Measurements from ENCODE around the gene GBGT1.
"Not testable (repeated sequence)": the region's sequence is repeated elsewhere in the genome, so short reads cannot be mapped to it uniquely, and the experiment has no call there.

Gene GBGT1

GRCh38 chr9:133163504-133164172, at the start of gene GBGT1:
GBGT1 (minus strand) TSS chr9:133163914; CDS start chr9:133162412, 1,502 bp downstream.
- DNase-seq (ENCODE audit: low spot score): peak; percentile 59

DNA sequence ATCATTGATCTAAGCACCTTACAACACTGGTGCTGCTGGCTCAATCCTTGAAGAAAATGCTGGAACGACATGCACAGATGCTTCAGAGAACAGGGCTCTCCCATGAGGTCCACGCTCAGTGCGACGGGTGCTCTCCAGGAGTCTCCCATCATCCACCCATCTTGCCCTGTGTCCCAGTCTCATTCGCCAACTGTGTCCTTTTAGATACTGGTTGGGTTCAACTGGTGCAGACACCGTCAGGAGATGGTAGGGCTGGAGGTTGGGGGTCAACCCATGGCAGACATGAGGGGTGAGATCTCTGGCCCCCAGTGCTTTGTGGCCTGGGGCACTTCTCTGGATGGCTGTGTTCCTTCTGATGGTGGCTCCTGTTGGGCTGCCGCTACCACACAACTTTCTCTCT, 46.9 kb upstream of the GBGT1 start:
- DNase-seq (ENCODE audit: low spot score): no peak

DNA sequence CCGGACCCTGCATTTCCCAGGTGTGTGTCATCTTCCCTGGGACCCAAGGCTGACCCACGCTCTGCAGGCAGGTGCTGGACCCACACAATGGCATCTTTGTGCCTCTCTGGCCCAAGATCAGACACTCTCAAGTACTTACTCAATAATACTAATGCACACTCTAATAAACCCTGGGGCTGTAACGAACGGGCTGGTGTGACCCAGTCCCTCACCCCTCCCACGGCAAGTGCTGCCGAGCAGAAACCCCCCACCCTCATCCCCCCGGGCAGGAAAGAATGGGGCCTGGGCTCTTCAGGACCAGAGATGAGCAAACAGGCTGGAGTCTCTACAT, 46.5 kb upstream of the GBGT1 start:
- no peak for DNase-seq (ENCODE audit: low spot score)

DNA sequence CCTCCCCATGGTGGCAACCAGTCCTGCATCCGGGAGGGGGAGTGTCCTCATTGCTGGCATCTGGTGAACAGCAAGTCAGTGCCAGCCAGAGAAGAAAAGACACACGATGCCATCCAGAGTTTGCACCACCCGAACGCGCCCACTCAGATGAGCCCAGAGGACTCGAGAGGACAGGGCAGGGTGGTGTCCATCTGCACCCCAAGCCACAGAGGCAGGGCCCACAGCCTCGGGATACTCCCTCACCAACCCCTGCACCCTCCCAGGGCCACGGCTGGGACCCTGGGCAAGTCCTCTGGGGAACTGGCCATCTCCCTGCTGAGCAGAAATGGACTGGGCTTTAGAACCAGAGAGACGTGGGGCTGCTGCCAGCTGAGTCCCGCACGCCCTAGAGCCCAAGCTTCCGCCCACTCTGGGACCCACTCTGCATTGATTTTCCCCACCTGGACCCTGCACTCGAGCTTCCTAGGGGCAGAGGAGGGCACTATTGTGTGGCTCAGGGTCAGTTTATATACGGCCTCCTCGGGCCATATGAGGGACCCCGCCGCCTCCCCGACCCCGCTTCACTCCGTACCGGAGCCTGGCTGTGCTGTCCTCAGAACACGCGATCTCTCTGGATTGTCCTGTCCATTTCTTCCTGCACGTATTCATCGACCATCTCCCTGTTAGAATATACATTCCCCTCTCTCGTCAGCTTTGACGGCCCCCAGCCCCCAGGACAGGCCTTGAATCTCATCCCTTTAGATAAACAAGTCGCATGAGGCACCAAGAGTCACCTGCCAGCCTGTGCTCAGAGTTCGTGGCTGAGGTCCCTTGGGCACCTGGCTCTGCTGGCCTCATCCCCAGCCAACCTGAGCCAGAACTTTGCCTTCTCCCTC, 45.9 kb upstream of the GBGT1 start:
- DNase-seq (ENCODE audit: low spot score): not testable (repeated sequence)

DNA sequence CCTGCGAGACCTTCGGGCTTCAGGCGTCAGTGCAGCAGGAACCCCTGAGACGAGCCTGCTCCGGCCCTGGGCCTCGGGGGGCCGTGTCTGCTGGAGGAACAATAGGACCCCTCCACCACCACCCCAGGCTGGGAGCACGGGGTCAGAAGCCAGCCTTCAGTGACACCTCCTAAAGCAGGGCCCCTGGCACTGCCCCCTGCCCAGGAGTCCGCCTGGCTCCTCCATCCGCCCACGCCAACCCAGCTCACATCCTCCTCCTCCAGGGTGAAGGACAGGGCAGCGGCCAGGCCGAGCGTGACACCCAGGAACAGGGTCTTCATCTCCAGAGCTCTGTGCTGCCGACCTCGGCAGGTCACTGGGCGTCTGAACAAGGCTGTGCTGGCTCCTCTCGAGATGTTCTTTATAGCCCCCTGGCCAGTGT, 45.2 kb upstream of the GBGT1 start, which contains the start of gene OBP2B:
OBP2B (minus strand) TSS at position 371 of the 421 bp plus-strand sequence; CDS start at position 320, 51 bp downstream.
- not testable (repeated sequence) for DNase-seq (ENCODE audit: low spot score)

DNA sequence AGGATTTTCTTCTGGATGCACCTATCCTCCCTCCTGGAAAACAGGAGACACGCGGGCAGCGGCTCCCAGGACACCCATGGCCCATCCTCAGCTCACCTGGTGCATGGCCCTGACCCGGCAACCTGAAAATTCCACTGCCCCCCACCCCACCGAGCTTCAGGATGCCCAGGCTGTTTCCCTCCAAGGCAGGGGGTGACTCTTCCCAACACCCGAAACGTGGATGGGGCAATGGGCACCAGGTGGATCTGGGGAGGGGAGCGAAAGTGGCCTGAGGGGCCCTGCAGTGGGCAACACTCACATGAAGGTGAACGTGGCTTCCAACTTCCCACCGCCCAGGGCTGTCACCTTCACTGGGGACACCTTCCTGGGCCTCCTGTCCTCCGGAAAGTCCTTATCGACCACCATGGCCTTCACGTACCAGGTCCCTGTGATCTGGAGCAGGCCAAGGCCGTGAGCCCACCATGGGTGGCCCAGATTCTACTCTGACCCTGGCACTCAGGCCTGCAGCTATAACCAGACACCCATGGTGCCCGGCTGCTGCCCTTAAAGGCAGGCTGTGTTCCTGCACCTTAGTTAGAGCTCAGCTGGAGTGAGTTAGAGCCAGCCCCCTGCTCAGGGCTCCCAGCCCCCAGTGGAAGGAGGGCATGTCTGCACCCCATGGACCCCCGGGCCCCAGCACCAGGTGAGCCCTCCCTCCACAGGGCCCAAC, 44.6 kb upstream of the GBGT1 start:
- DNase-seq (ENCODE audit: low spot score): not testable (repeated sequence)

- DNase-seq (ENCODE audit: low spot score): no peak
Observed at GRCh38 chr9:133207540-133208170, 43.9 kb upstream of the GBGT1 start.

- DNase-seq (ENCODE audit: low spot score): no peak
Observed at GRCh38 chr9:133207021-133207531, 43.4 kb upstream of the GBGT1 start.

DNA sequence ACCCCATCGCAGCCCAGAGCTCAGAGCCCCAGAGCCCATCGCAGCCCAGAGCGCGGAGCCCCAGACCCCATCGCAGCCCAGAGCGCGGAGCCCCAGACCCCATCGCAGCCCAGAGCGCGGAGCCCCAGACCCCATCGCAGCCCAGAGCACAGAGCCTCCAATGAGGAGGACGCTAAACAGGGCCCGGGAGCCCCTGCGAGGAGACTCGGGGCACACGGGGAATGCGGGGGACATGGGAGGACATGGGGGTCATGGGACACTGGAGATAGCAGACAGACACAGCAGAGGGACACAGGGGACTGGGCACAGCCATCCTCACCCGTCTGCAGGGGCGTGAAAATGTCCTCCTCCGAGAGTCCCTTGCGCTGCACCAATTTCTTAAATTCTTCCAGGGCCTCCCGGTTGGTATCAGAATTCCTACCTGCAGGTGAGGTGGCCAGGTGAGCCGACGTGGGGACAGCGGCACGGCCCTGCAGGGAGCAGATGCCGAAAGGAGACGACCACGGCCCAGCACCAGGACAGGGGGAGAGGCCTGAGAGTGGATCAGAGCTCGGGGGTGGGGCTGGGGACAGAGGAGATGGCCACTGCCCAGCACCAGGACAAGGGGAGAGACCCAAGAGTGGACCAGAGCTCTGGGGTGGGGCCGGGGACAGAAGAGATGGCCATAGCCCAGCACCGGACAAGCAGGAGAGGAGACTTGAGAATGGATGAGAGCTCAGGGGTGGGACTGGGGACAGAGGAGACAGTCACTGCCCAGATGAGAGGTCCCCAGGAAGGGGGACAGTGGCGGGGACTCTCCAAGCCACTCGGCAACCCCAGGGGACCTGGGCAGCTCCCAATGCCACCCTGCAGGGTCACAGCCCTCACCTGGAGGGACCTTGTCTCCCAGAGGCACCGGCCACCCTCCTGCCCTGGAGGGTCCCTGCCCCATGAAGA, 42.5 kb upstream of the GBGT1 start:
- DNase-seq (ENCODE audit: low spot score): no peak

DNA sequence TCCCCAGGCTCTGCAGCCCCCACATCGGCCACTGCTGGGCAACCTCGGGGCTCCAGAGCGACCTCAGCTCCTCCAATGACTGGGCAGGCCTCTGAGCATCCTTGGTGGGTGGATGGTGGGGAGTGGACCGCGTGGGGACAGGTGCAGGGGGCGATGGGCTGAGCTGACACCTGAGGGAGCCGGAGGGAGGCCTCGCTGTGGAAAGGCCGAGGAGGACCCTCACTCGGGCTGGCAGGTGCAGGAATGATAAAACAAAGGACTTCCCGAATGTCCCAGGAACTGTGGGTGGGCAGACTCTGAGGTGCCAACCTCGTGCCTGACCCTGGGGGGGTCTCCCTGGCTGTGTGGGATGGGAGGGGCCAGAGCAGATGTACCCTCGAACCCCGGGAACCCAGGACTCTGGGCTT, 41.8 kb upstream of the GBGT1 start:
- DNase-seq (ENCODE audit: low spot score): not testable (repeated sequence)

GRCh38 chr9:133204993-133205336, 41.3 kb upstream of the GBGT1 start:
- DNase-seq (ENCODE audit: low spot score): no peak

GRCh38 chr9:133204335-133204992, 40.8 kb upstream of the GBGT1 start:
- DNase-seq (ENCODE audit: low spot score): no peak

- DNase-seq (ENCODE audit: low spot score): no peak
Observed at GRCh38 chr9:133203506-133204075, 39.9 kb upstream of the GBGT1 start.

- DNase-seq (ENCODE audit: low spot score): no peak
Observed at GRCh38 chr9:133202688-133203453, 39.2 kb upstream of the GBGT1 start.

DNA sequence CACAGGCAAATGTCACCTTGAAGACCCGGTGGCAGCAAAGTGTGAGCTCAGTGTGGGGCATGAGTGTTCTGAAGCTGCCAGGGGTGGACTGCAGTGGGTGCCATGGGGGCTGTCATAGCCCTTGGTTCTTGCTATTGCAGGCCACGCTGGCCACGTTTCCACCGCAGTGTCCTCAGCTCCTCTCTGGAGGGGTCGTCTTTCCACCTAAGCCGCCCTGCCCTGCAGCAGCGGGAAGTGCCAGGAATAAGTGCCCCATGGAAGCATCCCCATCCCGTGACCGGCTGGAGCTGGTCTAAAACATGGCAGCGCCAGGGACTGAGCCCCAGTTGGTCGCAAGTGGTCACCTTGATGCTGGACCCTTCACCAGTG, 38.4 kb upstream of the GBGT1 start:
- DNase-seq (ENCODE audit: low spot score): no peak

GRCh38 chr9:133201424-133202144, 37.9 kb upstream of the GBGT1 start:
- no peak for DNase-seq (ENCODE audit: low spot score)

GRCh38 chr9:133200631-133201030, 36.9 kb upstream of the GBGT1 start:
- no peak for DNase-seq (ENCODE audit: low spot score)

DNA sequence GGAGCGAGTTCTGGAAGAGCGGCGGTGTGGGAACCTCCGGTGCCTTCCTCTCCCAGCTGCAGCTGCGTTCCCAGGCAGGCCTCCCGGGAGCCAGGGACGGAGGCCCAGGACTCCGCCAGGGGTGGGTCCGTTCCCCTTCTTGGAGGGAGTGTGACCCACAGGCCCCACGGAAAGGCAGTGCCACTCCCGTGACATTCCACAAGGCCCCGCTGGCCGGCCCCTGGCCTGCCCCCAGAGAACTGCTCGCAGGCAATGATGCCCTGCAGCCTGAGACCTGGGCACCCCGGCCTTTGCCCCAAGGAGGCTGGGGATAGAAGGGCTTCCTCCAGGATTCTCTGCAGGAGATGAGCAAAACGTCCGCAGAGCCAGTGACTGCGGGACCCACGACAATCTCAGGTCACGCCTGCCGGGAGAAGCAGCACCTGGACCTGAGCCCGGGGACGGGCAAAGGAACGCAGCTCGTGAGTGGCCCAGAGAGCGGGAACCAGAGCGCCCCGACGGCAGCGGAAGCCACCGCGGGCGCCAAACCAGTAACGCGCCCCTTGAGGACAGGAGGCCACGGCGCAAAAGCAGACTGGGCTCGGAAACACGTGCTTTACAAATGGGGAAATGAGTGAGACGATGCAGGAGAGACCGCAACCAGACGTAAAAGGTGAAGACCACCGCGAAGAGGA, 36.1 kb upstream of the GBGT1 start:
- no peak for DNase-seq (ENCODE audit: low spot score)
